GM21737 (cell line): ENCODE results near the gene SDR39U1.

ENCODE experiments used
- ATAC-seq: cut with Tn5 transposase; IDR thresholded peaks from one replicate; pipeline ENCODE4 v1.9.1; 2021; ENCODE audit warnings: mild to moderate bottlenecking, moderate library complexity; ENCODE audit not compliant: unreplicated experiment

The SDR39U1 gene

DNA sequence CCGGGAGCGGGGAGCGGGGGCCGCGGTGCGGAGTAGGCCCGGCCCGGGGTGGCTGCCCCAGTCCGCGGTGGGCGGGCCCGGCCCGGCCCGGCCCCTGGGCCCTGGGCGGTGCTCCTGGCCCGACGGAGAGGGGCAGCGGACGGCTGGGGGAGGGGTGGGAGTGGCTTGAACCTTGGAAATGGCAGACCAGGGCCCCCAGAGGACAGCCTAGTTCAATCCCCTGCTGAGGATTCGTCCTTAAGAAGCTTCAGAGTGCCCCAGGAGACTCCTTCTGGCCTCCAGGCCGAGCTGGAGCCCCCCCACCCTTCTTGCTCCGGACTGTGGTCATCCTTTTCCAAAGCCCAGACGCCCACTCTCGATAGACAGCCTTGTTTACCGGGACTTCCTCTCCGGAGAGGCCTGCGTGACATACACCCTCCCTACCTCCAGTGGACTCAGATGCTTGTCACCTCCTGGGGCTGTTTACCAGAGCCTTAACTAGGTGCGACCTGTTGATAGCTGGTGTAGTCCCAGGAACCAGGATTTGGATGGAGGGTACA lies 12.4 kb downstream of the SDR39U1 start:
- peak; percentile 42 for ATAC-seq

DNA sequence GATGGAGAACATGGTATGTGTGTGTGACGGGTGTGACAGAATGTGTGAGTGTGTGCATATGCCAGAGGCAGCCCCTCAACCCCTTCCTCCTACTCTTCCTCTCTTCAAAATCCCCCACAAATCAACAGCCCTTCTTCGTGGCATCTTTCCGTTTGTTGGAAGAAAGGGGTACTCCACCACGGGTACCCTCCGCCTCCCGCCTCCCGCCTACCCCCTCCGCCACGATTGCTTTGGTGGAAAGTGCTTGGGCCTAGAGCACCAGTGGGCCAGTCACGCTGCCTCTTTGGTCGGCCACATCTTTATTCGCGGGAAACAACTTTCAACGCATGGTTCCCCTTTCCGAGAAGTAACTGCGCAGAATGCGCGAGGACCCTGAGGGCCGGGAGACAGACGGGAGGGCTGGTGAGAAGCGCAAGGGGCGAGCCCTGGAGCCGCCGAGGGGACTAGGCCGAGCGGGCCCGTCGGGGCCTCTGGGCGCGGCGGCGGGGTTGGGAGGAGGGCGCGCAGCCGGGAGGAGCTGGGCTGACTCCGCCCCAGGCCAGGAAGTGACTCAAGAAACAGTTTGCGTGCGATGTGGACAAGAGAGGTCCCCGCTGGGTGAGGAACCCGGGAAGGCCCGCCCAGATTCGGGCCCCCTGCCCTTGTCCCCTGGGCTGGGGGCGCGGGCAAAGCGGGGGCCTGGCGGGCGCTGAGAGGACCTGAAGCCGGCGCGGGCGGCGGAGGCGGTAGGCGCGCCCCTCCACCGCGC lies 13.0 kb downstream of the SDR39U1 start, which contains the start of the genes CBLN3 and KHNYN:
TSS of gene CBLN3 (minus strand) at position 274 of the 748 bp plus-strand sequence. CDS start 614 bp downstream, outside the sequence.
TSS of gene KHNYN (plus strand) at position 560 of the 748 bp plus-strand sequence. CDS start 777 bp downstream, outside the sequence.
- ATAC-seq, result peak; percentile 77

DNA sequence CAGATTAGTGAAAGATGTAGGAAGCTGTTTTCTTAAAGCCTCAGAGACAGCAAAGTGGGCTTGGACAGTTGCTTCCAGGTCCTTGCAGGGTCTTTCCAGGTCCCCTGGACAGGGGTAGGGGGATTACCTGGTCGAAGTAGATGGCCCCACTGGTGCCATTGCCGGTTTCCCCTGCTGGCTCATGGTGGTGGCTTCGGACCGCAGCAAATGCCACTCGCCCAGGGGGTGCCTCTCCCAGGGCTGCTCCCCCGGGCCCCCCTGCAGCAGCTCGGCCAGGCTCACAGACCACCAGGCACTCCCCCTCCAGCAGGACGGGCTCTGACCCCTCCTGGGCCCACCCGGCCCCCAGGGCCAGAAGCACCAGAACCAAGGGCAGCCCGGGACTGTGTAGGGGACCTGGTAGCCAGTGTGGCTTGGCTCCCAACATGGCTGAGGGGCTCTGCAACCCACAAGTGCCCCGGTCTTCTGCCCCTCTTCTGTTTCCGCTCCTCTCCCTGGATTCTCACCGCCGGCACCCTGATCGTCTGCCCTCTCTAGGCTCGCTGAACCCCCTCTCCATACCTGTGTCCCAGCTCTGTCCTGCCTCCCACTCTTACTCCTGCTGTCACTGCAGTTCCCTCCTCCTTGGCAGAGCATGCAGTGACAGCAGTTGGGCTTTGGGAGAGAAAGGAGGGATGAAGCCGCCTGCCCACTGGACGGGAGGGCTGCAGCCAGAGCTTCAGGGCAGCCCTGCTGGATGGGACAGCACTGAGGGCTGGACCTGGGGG lies 13.8 kb downstream of the SDR39U1 start:
- no peak for ATAC-seq

DNA sequence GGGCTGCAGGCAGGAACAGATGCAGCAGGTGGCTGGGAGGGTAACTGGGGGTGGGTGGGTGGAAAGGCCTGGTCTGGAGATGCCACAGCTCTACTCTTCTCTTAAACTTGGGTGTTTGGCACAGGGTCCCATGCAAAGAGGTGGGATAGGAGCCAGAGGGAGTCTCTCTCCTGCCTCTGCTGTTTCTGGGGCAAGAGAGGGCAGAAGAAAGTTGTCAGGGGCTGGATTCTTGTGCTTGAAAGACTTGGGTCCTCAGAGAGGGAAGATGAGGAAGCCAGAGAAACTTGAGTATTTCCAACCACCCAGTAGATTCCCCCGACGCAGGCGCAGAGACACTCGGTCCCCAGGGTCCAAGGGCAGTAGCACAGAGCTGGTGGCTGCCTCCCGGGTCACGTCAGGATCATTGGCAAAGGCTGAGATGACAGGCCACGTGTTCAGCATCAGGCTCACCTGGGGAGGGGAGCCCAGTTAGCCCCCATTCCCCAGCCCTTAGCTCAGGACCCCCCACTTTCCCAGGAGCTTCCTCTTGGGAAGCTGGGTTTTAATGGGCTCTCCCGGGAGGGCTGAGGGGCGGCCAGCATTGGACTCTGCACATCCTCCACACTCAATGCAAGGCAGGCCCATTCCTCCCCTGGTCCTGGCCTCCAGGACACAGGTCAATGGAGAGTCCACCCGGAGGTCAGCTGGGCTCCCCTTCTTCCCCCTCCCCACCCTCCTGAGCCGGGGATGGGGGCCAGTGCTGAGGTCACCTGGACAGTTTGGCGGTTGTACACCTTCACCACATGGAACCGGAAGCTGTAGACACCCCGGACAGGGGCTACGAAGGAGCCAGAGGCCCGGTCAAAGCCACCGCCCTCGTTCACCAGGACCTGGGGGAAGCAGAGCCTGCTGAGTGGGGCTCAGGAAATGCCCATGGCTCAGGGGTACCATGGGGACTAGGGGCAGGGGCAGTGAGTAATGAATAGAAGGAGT lies 14.8 kb downstream of the SDR39U1 start:
- no peak for ATAC-seq

DNA sequence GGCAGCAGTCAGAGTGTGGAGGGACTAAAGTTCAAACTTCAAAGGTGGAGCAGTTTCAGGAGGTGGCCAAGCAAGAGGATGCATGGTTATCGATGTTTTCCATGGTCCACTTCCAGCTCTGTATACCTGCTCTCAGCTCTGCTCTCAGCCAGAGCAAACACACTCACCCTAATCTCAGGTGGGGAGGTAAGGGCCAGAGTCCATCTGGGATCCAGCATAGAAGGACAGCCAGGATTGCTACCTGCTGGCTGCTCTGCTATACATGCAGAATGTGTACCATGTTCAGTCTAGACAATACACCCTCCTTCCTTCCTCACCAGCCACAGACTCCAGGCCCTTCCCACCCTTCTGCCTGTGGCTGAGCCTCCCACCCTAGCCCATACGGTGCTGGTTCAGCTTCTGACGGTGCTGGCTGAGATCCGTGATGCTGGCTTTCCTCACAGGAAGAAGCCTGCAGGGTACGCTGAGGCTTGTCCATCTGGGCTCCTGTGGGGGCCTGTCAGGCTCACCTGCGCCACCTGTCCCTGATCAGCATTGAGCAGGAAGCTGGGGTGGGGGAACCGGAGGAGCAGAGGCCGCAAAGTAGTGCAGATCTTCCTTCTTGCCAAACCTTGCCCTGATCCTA lies 15.6 kb downstream of the SDR39U1 start:
- ATAC-seq, result no peak

DNA sequence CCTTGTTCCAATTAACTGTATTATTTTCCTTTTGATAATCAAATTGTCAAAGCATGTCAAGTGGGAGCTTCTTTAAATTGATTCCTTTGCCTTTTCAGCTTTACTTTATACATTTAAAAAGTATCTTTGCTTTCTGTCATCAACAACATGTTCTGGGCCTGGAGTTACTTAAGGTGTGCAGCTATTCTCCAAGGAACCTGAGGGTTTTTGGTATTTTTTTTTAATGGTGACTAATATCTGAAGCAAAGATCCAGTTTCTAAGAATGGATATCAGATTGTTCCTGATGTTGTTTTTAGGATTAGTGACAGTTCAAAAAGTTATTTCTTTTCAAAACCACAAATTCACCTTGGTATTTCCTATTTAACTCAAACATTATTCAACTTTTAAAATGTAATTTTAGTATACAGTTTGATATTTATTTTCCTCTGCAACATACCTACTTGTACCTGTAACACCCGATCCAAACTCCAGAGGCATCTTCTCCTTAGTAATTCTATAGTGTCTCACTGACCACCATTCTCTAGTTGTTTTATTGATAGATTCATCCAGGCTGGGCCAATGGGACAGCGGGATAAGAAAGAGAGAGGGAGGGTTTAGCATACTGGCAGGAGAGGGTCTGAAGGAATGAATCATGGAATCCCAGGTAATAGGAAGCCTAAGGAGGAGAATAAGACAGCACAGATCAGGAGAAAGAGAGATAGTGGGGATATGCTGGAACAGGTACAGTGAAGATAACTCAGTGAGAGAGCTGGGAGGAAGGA lies 16.2 kb downstream of the SDR39U1 start:
- ATAC-seq, result no peak

DNA sequence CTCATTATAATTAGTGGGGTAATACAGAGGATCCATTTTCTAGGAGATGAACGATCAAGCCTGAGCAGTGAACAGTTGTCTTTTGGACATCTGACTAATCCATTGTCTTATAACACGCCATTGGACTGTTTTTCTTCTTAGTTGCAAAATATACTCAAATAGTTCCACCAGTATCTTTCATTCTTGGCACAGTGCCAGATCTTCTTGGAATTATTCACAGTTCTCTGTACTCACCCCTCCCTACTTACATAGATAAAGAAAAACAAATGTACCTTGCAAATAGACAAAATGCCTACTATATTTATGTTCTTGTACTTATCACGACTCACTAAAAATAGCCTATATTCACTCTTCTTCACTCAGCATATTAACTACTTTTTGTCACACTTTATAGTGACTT lies 16.9 kb downstream of the SDR39U1 start:
- no peak for ATAC-seq

DNA sequence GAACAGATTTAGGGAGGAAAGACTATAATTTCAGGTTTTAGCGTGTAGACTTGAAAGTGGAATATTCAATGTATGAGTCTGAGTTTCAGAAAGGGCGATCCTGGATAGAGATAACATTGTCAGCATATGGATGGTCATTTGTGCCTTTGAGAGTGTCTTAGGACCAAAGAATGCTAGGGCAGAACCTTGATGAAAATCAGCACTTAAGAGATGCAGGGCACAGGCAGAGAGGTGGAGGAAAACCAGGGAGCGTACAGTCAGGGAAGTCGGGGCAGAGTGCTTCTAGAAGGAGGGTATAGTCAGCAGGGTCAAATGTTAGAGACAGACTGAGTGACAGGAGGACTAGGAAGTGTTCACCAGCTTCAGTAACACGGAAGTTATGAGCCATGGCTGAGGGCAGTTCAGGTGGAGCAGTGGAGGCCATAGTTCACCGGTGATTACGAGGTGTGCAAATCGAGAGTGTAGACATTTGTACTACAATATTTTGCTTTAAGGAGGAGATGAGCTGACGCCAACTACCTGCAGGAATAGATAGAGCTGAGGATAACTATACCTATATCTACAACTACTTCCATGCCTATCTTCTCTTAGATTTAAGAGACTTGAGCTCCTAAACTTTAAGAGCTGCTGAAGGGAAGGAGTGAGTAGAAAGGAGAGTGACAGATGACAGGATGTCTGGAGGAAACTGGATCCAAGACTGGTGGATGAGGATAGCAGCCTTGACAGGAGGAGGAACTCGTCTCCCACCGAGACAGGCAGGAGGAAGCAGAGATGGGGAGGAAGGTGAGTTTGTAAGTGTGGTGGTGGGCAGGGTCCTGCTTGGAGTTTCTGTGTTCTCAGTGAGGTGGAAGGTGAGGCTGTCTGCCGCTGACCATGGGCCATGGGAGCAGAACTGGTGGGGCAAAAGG lies 19.6 kb downstream of the SDR39U1 start:
- no peak for ATAC-seq

DNA sequence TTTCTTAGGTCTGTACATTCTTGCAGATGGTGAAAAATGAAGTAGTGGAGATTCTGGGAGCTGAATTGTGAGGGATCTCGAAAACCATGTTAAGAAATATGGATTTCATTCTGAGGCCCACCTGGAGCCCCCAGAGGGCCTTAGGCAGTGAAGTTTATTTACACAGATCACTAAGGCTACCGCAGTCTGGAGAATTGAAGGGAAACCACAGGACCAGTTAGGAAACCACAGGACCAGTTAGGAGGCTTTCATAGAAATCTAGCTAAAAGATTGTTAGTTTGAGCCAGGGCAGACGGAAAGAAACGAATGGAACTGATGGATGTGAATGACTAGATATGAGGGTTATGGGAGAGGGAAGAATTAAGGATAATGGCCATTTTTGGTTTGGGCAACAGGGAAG lies 20.3 kb downstream of the SDR39U1 start:
- no peak for ATAC-seq

DNA sequence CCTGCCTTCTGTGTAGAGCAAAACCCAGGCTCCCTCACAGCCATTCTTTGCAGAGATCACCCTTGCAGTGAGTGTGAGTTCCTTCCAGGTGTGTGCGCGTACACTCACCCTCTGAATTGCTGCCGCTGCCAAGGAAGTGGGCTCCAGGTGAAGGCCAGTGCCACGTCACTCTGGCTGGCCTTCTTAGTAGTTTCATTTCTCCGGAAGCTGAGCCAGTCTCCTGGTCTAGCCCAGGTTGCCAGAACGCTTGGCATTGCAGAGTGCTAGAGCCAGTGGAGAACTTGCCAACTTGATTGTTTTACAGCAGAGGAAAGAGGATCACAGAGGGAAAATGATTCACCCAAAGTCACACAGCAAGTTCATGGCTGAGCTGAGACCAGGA lies 24.1 kb downstream of the SDR39U1 start:
- no peak for ATAC-seq

DNA sequence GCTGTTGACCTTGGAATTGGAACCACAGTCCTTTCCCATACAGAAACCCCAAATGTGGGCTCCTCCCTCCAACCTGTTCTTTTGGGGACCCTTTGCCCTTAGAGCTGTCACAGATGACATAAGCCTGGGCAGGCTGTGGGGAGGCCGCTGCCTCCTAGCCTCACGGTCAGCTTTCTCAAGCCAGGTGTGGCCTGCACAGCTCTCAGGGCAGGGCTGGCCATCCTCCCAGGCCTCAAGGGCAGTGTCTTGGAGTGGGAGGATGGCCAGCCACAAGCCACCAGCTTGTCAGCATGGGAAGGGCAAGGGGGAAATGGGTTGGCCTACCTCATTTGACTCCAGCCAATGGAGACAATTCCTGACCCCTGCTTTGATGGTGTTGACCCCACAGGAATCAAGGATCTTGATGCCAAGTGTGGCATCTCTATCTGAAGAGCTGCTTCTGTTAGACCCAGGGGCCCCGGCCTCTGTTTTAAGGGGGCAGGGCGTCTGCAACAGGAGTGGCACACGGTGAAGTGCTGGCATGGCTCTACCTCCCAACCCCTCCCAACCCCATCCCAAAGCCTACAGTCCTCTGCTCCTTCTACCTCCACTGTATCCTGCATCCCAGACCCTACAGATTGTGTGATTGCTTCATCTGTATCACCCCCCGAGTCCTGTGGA lies 24.6 kb downstream of the SDR39U1 start:
- no peak for ATAC-seq

DNA sequence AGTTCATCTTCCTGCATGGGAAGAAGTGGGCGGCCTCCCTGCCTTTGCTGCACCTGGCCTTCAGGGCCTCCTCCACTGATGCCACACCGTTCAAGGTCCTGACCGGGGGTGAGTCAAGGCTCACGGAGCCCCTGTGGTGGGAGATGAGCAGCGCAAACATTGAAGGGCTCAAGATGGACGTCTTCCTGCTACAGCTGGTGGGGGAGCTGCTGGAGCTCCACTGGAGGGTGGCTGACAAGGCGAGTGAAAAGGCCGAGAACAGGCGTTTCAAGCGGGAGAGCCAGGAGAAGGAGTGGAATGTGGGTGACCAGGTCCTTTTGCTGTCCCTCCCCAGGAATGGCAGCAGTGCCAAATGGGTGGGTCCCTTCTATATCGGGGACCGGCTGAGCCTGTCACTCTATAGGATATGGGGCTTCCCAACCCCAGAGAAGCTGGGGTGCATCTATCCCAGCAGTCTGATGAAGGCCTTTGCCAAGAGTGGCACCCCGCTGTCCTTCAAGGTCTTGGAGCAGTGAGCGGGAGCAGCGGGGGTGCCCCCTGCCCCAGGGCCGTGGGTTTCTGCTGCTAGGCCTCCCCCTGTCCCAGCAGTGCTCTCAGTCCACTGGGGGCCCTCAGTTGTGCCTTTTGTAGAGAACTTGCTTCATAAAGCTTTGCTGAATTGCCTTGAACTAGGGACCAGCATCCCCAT lies 25.5 kb downstream of the SDR39U1 start:
- no peak for ATAC-seq

DNA sequence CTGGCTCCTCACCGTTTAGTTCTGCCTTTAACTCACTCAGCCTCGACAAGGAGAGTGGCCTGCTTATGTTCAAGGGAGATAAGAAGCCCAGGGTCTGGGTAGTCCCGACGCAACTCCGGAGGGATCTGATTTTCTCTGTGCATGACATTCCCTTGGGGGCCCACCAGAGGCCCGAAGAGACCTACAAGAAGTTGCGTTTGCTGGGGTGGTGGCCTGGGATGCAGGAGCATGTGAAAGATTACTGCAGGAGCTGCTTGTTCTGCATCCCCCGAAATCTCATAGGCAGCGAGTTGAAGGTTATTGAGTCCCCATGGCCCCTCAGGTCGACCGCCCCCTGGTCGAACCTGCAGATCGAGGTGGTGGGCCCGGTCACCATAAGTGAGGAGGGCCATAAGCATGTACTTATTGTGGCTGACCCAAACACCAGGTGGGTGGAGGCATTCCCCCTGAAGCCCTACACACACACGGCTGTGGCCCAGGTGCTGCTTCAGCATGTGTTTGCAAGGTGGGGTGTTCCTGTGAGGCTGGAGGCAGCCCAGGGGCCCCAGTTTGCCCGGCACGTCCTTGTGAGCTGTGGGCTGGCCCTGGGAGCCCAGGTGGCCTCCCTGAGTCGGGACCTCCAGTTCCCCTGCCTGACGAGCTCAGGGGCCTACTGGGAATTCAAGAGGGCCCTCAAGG lies 26.2 kb downstream of the SDR39U1 start:
- ATAC-seq, result no peak

DNA sequence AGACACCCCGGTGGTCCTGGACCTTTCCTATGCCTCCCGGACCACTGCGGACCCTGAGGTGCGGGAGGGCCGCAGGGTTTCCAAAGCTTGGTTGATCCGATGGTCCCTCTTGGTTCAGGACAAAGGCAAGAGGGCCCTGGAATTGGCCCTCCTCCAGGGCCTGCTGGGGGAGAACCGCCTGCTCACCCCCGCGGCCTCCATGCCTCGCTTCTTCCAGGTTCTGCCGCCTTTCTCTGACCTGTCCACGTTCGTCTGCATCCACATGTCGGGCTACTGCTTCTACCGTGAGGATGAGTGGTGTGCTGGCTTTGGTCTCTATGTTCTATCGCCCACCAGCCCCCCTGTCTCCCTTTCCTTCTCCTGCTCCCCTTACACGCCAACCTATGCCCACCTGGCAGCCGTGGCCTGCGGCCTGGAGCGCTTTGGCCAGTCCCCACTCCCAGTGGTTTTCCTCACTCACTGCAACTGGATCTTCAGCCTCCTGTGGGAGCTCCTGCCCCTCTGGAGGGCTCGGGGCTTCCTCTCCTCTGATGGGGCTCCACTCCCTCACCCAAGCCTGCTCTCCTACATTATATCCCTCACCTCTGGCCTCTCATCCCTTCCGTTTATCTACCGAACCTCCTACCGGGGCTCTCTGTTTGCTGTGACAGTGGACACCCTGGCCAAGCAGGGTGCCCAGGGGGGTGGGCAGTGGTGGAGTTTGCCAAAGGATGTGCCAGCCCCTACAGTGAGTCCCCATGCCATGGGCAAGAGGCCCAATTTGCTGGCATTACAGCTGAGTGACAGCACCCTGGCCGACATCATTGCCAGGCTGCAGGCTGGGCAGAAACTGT lies 26.9 kb downstream of the SDR39U1 start:
- ATAC-seq, result no peak

DNA sequence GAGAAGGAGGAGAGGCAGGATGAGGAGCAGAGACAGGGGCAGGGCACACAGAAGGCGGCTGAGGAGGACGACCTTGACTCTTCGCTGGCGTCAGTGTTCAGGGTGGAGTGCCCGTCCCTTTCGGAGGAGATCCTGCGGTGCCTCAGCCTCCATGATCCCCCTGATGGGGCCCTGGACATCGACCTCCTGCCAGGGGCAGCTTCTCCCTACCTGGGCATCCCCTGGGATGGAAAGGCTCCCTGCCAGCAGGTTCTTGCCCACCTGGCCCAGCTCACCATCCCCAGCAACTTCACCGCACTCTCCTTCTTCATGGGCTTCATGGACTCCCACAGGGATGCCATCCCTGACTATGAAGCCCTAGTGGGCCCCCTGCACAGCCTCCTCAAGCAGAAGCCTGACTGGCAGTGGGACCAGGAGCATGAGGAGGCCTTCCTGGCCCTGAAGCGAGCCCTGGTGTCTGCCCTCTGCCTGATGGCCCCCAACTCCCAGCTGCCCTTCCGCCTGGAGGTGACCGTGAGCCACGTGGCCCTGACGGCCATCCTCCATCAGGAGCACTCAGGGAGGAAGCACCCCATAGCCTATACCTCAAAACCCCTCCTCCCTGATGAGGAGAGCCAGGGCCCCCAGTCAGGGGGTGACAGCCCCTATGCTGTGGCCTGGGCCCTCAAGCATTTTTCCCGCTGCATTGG lies 27.7 kb downstream of the SDR39U1 start:
- ATAC-seq, result no peak
